DND-41 (cell line): Measurements from ENCODE around the gene SLC12A5.

ENCODE experiments used
- ATAC-seq: fragments of 200-7000 bp; cut with Tn5 transposase; 3 replicates; pipeline ENCODE4 v1.9.1; 2021; ENCODE audit warnings: low read depth; ENCODE audit not compliant: insufficient read depth
- DNase-seq: peaks from one replicate; pipeline ENCODE4 v3.0.0-alpha.2; 2020
- H2AFZ ChIP-seq: 2 replicates; pipeline ENCODE4 v1.6.0; 2012; ENCODE audit warnings: low read depth, low read length
- H3K27ac ChIP-seq: 2 replicates; pipeline ENCODE4 v1.5.1; 2012; ENCODE audit warnings: low read length, inconsistent platforms
- H3K27me3 ChIP-seq: fragments of 200-600 bp; sonication (generic); 2 replicates; pipeline ENCODE4 v1.6.0; 2012; ENCODE audit warnings: low read length, mild to moderate bottlenecking, inconsistent platforms; ENCODE audit not compliant: insufficient read depth, poor library complexity
- H3K36me3 ChIP-seq: 2 replicates; pipeline ENCODE4 v1.5.1; 2012; ENCODE audit warnings: low read length, inconsistent platforms; ENCODE audit not compliant: insufficient read depth
- H3K4me1 ChIP-seq: 2 replicates; pipeline ENCODE4 v1.5.1; 2012; ENCODE audit warnings: mild to moderate bottlenecking, low read length; ENCODE audit not compliant: insufficient read depth
- H3K4me2 ChIP-seq: 2 replicates; pipeline ENCODE4 v1.6.0; 2012; ENCODE audit warnings: mild to moderate bottlenecking, moderate library complexity, low read length, inconsistent platforms; ENCODE audit not compliant: insufficient read depth
- H3K4me3 ChIP-seq, 2 experiments: fragments of 200-600 bp in 1 of 2; shearing (Covaris generic) in 1 of 2; 2 replicates each; pipeline ENCODE4 v1.5.1; 2012 to 2016; ENCODE audit warnings: inconsistent platforms in 2 of 2, low read length in 2 of 2, mild to moderate bottlenecking in 2 of 2, low read depth in 1 of 2, moderate library complexity in 1 of 2
- H3K79me2 ChIP-seq: 2 replicates; pipeline ENCODE4 v1.6.0; 2012; ENCODE audit warnings: low read length, inconsistent platforms; ENCODE audit not compliant: insufficient read depth
- H3K9ac ChIP-seq: 2 replicates; pipeline ENCODE4 v1.6.0; 2012; ENCODE audit warnings: low read depth, mild to moderate bottlenecking, inconsistent platforms, low read length, moderate library complexity
- H3K9me3 ChIP-seq: 2 replicates; pipeline ENCODE4 v1.5.1; 2012; ENCODE audit warnings: low read length, moderate library complexity, mild to moderate bottlenecking, inconsistent platforms; ENCODE audit not compliant: insufficient read depth, severe bottlenecking
- H4K20me1 ChIP-seq: 2 replicates; pipeline ENCODE4 v1.6.0; 2012; ENCODE audit warnings: low read length; ENCODE audit not compliant: insufficient read depth
- EZH2 ChIP-seq: IDR thresholded peaks from 3 replicates; pipeline ENCODE4 v1.6.1; 2012; ENCODE audit warnings: borderline replicate concordance, low read depth, mild to moderate bottlenecking, moderate library complexity, low read length, inconsistent platforms; ENCODE audit not compliant: severe bottlenecking
- TF ChIP-seq, protein P1 (sequence below): IDR thresholded peaks from 2 replicates; pipeline ENCODE4 v1.5.1; 2012; ENCODE audit warnings: borderline replicate concordance, low read length, moderate library complexity, mild to moderate bottlenecking; ENCODE audit not compliant: poor library complexity, severe bottlenecking; ENCODE audit errors: extremely low read depth

The SLC12A5 gene

DNA sequence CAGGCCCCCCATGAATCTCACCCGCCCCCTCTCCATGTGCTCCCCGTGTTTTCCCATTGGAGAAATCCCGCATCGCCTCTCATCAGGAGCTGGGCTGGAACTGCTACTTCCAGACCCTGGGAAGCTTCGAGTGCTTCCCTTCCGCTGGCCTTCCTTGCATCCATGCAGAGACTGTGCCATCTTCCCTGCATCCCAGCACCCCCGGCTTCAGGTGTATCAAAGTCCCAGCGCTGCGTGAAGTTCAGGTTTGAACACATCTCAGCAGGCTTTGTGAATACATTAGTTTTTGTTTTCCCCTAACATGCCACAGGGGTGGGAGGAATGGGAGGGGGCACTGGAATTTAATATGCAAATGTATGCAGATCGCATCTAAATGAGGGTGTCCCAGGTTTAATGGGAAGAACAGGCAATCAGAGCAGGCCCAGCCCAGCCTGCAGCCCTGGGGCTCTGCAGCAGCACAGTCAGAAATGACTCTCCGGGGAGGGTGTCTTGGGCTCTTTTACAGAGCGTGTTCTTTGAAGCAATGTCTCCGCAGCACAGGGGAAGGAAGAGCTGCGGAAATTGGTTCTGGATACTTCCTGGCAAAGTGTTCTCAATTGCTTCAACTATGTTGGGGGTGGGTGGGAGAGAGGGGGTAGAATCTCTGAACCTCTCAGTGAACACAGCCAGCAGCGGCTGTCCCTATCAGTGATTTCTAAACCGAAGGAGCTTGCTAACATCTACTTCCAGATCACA lies 28.6 kb upstream of the SLC12A5 start:
- no peak overlapping the region for H3K4me2 ChIP-seq
- ATAC-seq (no peak), DNase-seq (no peak)
- no peaks in the 10 kb centered on the region for H3K79me2 ChIP-seq
- no peak for TF ChIP-seq EZH2
- TF ChIP-seq, protein P1, sequence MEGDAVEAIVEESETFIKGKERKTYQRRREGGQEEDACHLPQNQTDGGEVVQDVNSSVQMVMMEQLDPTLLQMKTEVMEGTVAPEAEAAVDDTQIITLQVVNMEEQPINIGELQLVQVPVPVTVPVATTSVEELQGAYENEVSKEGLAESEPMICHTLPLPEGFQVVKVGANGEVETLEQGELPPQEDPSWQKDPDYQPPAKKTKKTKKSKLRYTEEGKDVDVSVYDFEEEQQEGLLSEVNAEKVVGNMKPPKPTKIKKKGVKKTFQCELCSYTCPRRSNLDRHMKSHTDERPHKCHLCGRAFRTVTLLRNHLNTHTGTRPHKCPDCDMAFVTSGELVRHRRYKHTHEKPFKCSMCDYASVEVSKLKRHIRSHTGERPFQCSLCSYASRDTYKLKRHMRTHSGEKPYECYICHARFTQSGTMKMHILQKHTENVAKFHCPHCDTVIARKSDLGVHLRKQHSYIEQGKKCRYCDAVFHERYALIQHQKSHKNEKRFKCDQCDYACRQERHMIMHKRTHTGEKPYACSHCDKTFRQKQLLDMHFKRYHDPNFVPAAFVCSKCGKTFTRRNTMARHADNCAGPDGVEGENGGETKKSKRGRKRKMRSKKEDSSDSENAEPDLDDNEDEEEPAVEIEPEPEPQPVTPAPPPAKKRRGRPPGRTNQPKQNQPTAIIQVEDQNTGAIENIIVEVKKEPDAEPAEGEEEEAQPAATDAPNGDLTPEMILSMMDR, result no peak
- no peaks in the 10 kb centered on the region for H3K36me3 ChIP-seq
- no peak overlapping the region for H2AFZ ChIP-seq
- H3K4me3 ChIP-seq, result no peak overlapping the region
- H3K4me1 ChIP-seq, result peaks cover 40% of the 10 kb centered on the region
- H3K27me3 ChIP-seq, result no peaks in the 10 kb centered on the region
- H3K9ac ChIP-seq, result no peak overlapping the region
- no peak overlapping the region for H3K27ac ChIP-seq
- H4K20me1 ChIP-seq, result peaks cover 6% of the 10 kb centered on the region
- H3K9me3 ChIP-seq, result no peaks in the 10 kb centered on the region

DNA sequence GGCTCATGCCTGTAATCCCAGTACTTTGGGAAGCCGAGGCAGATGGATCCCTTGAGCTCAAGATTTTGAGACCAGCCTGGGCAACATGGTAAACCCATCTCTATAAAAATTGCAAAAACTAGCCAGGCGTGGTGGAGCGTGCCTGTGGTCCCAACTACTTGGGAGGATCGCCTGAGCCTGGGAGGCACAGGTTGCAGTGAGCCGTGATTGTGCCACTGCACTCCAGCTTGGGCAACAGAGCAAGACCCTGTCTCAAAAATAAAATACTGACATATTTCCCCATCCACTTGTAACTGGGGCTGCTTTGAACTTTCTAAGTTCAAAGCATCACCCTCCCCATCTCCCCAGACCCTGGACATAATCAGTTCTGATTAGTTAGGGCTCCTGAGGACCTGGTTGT lies 27.5 kb upstream of the SLC12A5 start:
- no peak overlapping the region for H3K9ac ChIP-seq
- no peak overlapping the region for H3K4me2 ChIP-seq
- H3K36me3 ChIP-seq, result no peaks in the 10 kb centered on the region
- no peaks in the 10 kb centered on the region for H3K9me3 ChIP-seq
- no peak overlapping the region for H2AFZ ChIP-seq
- H4K20me1 ChIP-seq, result peaks cover 6% of the 10 kb centered on the region
- ATAC-seq (no peak), DNase-seq (no peak)
- TF ChIP-seq EZH2, result no peak
- TF ChIP-seq, protein P1, result no peak
- H3K27ac ChIP-seq, result no peak overlapping the region
- H3K79me2 ChIP-seq, result no peaks in the 10 kb centered on the region
- no peak overlapping the region for H3K4me3 ChIP-seq
- no peaks in the 10 kb centered on the region for H3K27me3 ChIP-seq
- peaks cover 47% of the 10 kb centered on the region for H3K4me1 ChIP-seq

GRCh38 chr20:46002008-46002407 lies 27.0 kb upstream of the SLC12A5 start:
- Histone ChIP-seq H3K4me1 (peaks cover 47% of the 10 kb centered on the region), H3K4me2 (no peak overlapping the region), H3K9ac (no peak overlapping the region), H3K27ac (no peak overlapping the region), H3K4me3 (no peak overlapping the region), H4K20me1 (peaks cover 6% of the 10 kb centered on the region), H2AFZ (no peak overlapping the region), H3K36me3 (no peaks in the 10 kb centered on the region), H3K27me3 (no peaks in the 10 kb centered on the region), H3K9me3 (no peaks in the 10 kb centered on the region), H3K79me2 (no peaks in the 10 kb centered on the region)
- DNase-seq (no peak), ATAC-seq (no peak)
- TF ChIP-seq, protein P1, result no peak
- no peak for TF ChIP-seq EZH2
